ENCODE results near the gene FCN3.

FCN3 gene

DNA sequence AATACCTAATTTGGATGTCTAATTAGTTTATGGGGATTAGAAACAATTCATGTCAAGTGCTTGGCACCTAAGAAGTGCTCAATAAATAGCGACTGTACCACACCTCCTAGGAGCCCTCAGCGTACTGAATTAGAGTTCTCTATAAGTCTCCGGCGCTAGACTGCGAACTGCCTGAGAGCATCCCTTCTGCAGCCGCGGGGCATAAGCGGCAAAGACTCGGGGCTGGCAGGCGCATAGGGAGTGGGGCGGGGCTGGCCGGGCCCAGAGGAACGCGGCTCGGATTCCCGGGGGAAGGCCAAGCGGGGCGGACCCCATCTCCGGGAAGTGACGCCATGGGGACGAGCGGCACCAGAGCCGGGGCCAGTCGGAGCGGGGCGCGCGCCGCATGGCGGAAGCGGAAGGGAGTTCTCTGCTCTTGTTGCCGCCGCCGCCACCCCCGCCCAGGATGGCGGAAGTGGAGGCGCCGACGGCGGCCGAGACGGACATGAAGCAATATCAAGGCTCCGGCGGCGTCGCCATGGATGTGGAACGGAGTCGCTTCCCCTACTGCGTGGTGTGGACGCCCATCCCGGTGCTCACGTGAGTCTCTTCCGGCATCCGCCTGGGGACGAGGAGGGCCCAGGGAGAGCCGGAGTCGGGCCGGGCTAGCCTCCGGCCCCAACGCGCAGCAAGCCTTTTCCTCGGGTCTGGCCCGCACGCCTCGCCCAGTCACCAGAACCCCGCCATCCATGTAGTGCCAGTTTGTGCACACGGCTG lies 52.6 kb downstream of the FCN3 start, which contains the start of gene TMEM222:
TSS of gene TMEM222 (plus strand) at position 351 of the 756 bp plus-strand sequence. CDS start at position 386, 35 bp downstream.
- Mint-ChIP-seq H3K27ac (peak within 1 kb of the TSS; percentile 97), H3K36me3 (ENCODE audit: low read depth) (peaks cover 17% of the 10 kb centered on the region), H3K27me3 (ENCODE audit: low read depth, poor library complexity) (peaks cover 11% of the 10 kb centered on the region), H3K4me3 (peak within 1 kb of the TSS; percentile 97), H3K9me3 (no peaks in the 10 kb centered on the region), H3K4me1 (peaks cover 41% of the 10 kb centered on the region)
- TF ChIP-seq, protein P1, sequence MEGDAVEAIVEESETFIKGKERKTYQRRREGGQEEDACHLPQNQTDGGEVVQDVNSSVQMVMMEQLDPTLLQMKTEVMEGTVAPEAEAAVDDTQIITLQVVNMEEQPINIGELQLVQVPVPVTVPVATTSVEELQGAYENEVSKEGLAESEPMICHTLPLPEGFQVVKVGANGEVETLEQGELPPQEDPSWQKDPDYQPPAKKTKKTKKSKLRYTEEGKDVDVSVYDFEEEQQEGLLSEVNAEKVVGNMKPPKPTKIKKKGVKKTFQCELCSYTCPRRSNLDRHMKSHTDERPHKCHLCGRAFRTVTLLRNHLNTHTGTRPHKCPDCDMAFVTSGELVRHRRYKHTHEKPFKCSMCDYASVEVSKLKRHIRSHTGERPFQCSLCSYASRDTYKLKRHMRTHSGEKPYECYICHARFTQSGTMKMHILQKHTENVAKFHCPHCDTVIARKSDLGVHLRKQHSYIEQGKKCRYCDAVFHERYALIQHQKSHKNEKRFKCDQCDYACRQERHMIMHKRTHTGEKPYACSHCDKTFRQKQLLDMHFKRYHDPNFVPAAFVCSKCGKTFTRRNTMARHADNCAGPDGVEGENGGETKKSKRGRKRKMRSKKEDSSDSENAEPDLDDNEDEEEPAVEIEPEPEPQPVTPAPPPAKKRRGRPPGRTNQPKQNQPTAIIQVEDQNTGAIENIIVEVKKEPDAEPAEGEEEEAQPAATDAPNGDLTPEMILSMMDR (IDR thresholded peaks at IDR 0.05), result no peak
- DNase-seq, result peak; percentile 98

Data from nephron progenitor cell (in vitro differentiated cells).